ENCODE measurements around the gene KRT15. TPM values are rescaled to one million over a fixed set of nuclear protein-coding genes. Genes with fewer than 3 reads are reported as not detected.

Gene KRT15
- total RNA-seq, 1 donor from 2014 or later = 0.32 TPM

- Histone ChIP-seq H3K27me3 (no peaks in the 10 kb centered on the region), H3K36me3 (no peaks in the 10 kb centered on the region), H3K4me3 (no peak overlapping the region), H3K4me1 (no peaks in the 10 kb centered on the region), H3K27ac (no peak overlapping the region), H3K9me3 (no peaks in the 10 kb centered on the region)
- intact Hi-C loops (cut with DNase I) = no loop called here
- no peak for TF ChIP-seq CTCF (IDR thresholded peaks at IDR 0.05)
- no peak for DNase-seq (ENCODE audit: low spot score in 2 of 2)
These were observed 659 bp downstream of the KRT15 start for GRCh38 chr17:41518031-41518430.

- Histone ChIP-seq H3K4me3 (no peak overlapping the region), H3K36me3 (no peaks in the 10 kb centered on the region), H3K4me1 (no peaks in the 10 kb centered on the region), H3K27me3 (no peaks in the 10 kb centered on the region), H3K9me3 (no peaks in the 10 kb centered on the region), H3K27ac (no peak overlapping the region)
- intact Hi-C loops (cut with DNase I) = no loop called here
- no peak for TF ChIP-seq CTCF (IDR thresholded peaks at IDR 0.05)
- no peak for DNase-seq (ENCODE audit: low spot score in 2 of 2)
These were observed 1.8 kb downstream of the KRT15 start for GRCh38 chr17:41516830-41517283.

DNA sequence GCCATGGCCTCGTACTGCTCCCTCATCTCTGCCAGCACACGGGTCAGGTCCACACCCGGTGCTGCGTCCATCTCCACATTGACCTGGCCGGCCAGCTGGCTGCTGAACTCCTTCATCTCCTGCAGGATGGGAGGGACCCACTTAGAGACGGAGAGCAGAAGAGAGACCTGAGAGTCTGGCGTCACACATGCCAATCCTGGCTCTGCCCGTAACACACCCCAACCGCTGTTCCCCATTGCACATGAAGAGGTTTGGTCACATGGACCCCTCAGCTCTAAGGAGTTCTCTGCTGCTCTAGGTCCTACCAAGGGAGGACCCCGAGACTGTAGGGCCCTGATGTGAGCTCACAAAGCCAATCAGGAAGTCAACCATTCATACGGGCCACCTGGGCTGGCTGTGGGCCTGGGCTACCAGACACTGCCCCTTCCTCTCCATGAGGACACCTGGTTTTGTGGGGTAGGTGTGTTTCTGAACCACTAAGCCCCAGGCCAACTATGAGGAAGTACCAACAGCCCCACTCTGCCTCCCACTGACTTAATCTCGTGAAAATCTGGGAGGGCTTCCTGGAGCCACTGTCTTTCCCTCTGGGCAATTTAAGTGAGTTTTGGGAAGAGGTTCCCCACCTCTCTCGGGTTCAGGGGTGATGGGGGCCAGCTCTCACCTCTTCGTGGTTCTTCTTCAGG lies 2.4 kb downstream of the KRT15 start:
- no peak for TF ChIP-seq CTCF (IDR thresholded peaks at IDR 0.05)
- no peak overlapping the region for H3K4me3 ChIP-seq

DNA sequence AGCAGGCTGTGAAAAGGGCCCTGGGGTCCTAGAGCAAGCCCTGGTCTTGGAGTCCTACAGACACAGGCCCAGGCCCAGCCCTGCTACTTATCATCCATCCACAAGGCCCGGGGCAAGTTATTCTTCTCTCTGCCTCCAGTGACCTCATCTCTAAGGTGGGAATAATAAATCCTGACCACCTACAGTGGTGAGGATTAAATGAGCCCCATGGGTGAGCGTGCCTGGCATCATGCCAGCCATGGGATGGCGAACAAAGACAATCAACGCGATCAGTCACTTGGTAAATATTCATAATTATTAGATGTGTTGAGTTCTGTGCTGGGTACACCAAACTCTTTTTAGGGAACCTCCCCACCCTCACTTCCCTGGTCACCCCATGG lies 5.5 kb downstream of the KRT15 start:
- no peaks in the 10 kb centered on the region for H3K9me3 ChIP-seq
- H3K27ac ChIP-seq = no peak overlapping the region
- no peaks in the 10 kb centered on the region for H3K27me3 ChIP-seq
- no peak for TF ChIP-seq CTCF (IDR thresholded peaks at IDR 0.05)
- H3K36me3 ChIP-seq = no peaks in the 10 kb centered on the region
- no peaks in the 10 kb centered on the region for H3K4me1 ChIP-seq
- intact Hi-C loops (cut with DNase I) = no loop called here
- H3K4me3 ChIP-seq = no peak overlapping the region
- DNase-seq (ENCODE audit: low spot score in 2 of 2) = no peak

More for the DNA sequence above, 2.4 kb downstream of the KRT15 start:
- Histone ChIP-seq H3K4me1 (no peaks in the 10 kb centered on the region), H3K9me3 (no peaks in the 10 kb centered on the region), H3K27ac (no peak overlapping the region), H3K27me3 (no peaks in the 10 kb centered on the region), H3K36me3 (no peaks in the 10 kb centered on the region)
- no peak for DNase-seq (ENCODE audit: low spot score in 2 of 2)
- intact Hi-C loops (cut with DNase I) = no loop called here

- no peaks in the 10 kb centered on the region for H3K36me3 ChIP-seq
- TF ChIP-seq CTCF (IDR thresholded peaks at IDR 0.05) = no peak
- H3K27me3 ChIP-seq = no peaks in the 10 kb centered on the region
- no peaks in the 10 kb centered on the region for H3K9me3 ChIP-seq
- H3K4me3 ChIP-seq = no peak overlapping the region
- intact Hi-C loops (cut with DNase I) = no loop called here
- no peaks in the 10 kb centered on the region for H3K4me1 ChIP-seq
- H3K27ac ChIP-seq = no peak overlapping the region
- DNase-seq (ENCODE audit: low spot score in 2 of 2) = no peak
These were observed 6.0 kb downstream of the KRT15 start for GRCh38 chr17:41512546-41513167.
